ENCODE results near the gene HYCC2. TPM values are rescaled to one million over a fixed set of nuclear protein-coding genes. Genes with fewer than 3 reads are reported as not detected.
"Not testable (repeated sequence)": the region's sequence is repeated elsewhere in the genome, so short reads cannot be mapped to it uniquely, and the experiment has no call there.

The HYCC2 gene
- total RNA-seq, 2 donors from 2014 or later: 31.5 to 38.0 TPM

DNA sequence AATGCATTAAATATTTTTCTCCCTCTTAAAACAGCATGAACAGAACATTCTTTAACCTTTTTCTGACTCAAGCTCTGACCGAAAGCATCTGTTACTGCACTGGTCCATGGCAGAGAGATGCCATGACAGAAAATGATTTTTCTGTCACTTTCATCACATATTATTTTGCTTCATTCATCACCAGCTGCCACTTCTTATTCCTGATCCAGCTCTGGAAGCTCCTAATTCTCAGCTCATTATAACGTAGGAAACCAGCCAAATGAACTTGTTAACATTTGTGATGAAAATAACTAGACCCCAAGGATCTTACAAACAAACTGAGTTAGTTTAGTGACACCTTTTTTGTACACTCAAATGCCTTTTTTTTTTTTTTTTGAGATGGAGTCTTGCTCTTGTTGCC is 36.9 kb upstream of the HYCC2 start:
- Mint-ChIP-seq H3K36me3 (ENCODE audit: insufficient read depth in 2 of 2) (no peaks in the 10 kb centered on the region), H3K9me3 (no peaks in the 10 kb centered on the region), H3K4me1 (ENCODE audit: low read depth) (peaks cover under 1% of the 10 kb centered on the region), H3K4me3 (no peak overlapping the region), H3K27me3 (ENCODE audit: low read depth) (no peaks in the 10 kb centered on the region), H3K27ac (no peak overlapping the region)
- DNase-seq: no peak
- ATAC-seq (replicated peaks in 1 of 2): no peak

DNA sequence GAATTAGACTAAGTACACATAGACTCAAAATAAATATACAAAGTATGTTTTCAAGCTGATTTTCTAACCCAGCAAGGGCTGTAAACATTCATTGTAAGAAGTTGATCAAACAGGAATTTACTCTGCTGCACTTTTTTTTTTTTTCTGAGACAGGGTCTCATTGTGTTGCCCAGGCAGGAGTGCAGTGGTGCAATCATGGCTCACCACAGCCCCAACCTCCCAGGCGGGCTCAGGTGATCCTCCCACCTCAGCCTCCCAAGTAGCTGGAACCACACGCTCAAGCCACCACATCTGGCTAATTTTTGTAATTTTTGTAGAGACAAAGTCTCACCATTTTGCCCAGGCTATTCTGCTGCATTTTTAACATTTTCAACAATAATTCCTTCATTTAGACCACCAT is 36.2 kb upstream of the HYCC2 start:
- no peaks in the 10 kb centered on the region for H3K27me3 Mint-ChIP-seq (ENCODE audit: low read depth)
- no peak overlapping the region for H3K4me3 Mint-ChIP-seq
- H3K9me3 Mint-ChIP-seq: no peaks in the 10 kb centered on the region
- no peaks in the 10 kb centered on the region for H3K4me1 Mint-ChIP-seq (ENCODE audit: low read depth)
- DNase-seq: no peak
- H3K36me3 Mint-ChIP-seq (ENCODE audit: insufficient read depth in 2 of 2): no peaks in the 10 kb centered on the region
- ATAC-seq (replicated peaks in 1 of 2): no peak
- no peak overlapping the region for H3K27ac Mint-ChIP-seq

DNA sequence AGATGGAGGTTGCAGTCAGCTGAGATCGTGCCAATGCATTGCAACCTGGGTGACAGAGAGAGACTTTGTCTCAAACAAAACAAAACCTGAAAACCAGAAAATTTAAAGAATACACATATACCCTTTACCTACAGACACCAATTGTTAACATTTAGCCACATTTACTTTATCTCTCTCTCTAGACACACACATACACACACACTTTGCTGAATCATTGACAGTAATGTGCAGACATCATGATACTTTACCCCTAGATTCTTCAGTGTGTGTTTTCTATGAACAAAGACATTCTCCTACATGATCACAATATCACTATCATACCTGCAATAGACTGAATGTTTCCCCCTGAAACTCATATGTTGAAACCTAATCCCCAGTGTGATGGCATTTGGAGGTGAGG is 34.3 kb upstream of the HYCC2 start:
- no peaks in the 10 kb centered on the region for H3K4me1 Mint-ChIP-seq (ENCODE audit: low read depth)
- H3K36me3 Mint-ChIP-seq (ENCODE audit: insufficient read depth in 2 of 2): no peaks in the 10 kb centered on the region
- H3K9me3 Mint-ChIP-seq: no peaks in the 10 kb centered on the region
- no peak for ATAC-seq (replicated peaks in 1 of 2)
- no peak overlapping the region for H3K27ac Mint-ChIP-seq
- DNase-seq: no peak
- no peak overlapping the region for H3K4me3 Mint-ChIP-seq
- no peaks in the 10 kb centered on the region for H3K27me3 Mint-ChIP-seq (ENCODE audit: low read depth)

DNA sequence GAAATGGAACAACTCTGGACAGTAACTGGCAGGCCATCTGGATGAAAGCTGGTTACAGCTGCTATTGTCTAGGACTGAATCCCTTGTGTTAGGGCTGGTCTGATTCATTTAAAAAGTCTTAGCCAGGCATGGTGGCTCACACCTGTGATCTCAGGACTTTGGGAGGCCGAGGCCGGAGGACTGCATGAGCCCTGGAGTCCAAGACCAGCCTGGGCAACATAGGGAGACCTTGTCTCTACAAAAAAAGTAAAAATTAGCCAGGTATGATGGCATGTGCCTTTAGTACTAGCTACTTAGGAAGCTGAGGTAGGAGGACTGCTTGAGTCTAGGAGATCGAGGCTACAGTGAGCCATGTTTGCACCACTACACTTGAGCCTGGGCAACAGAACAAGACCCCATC is 29.0 kb upstream of the HYCC2 start:
- Mint-ChIP-seq H3K27ac (no peak overlapping the region), H3K4me3 (no peak overlapping the region), H3K36me3 (ENCODE audit: insufficient read depth in 2 of 2) (no peaks in the 10 kb centered on the region), H3K9me3 (no peaks in the 10 kb centered on the region), H3K4me1 (ENCODE audit: low read depth) (no peaks in the 10 kb centered on the region), H3K27me3 (ENCODE audit: low read depth) (no peaks in the 10 kb centered on the region)
- DNase-seq (no peak), ATAC-seq (replicated peaks in 1 of 2) (no peak)

DNA sequence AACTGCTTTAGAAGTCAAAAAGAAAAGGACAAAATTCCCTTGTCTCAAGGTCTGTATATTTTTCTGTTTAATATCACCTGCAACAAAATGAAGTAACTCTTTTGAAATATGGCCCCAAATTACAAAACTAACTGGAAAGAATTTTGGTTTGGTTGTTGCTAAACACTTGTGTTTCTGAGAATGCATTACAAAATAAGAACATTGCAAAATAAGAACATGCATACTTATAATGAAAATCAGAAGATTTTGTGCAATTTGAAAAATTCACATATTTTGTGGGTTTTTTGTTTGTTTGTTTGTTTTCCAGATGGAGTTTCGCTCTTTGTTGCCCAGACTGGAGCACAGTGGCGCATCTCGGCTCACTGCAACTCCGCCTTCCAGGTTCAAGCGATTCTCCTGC is 22.1 kb upstream of the HYCC2 start:
- DNase-seq (no peak), ATAC-seq (replicated peaks in 1 of 2) (no peak)
- Mint-ChIP-seq H3K36me3 (ENCODE audit: insufficient read depth in 2 of 2) (peaks cover 0 to 2% of the 10 kb centered on the region in 2 donors), H3K27me3 (ENCODE audit: low read depth) (no peaks in the 10 kb centered on the region), H3K4me1 (ENCODE audit: low read depth) (peaks cover 6% of the 10 kb centered on the region), H3K4me3 (no peak overlapping the region), H3K27ac (no peak overlapping the region), H3K9me3 (no peaks in the 10 kb centered on the region)

DNA sequence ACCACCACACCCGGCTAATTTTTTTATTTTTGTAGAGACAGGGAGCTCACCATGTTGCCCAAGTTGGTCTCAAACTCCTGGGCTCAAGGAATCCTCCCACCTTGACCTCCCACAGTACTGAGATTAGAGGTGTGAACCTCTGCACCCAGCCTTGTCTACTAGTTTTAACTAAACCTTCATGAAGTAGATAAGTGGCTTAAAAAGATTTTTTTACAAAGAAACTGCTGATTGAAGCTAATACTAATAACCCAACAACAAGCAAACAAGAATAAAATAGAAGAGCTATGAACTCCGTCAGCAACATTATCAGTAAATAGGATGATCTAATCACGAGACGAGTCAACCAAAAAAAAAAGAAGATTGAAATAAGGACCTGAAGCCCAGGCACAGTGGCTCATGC is 19.1 kb upstream of the HYCC2 start:
- H3K4me3 Mint-ChIP-seq: no peak overlapping the region
- no peaks in the 10 kb centered on the region for H3K27me3 Mint-ChIP-seq (ENCODE audit: low read depth)
- H3K9me3 Mint-ChIP-seq: no peaks in the 10 kb centered on the region
- peaks cover 6% of the 10 kb centered on the region for H3K4me1 Mint-ChIP-seq (ENCODE audit: low read depth)
- no peak overlapping the region for H3K27ac Mint-ChIP-seq
- ATAC-seq (replicated peaks in 1 of 2): no peak
- DNase-seq: no peak
- H3K36me3 Mint-ChIP-seq (ENCODE audit: insufficient read depth in 2 of 2): peaks cover 3 to 10% of the 10 kb centered on the region in 2 donors

DNA sequence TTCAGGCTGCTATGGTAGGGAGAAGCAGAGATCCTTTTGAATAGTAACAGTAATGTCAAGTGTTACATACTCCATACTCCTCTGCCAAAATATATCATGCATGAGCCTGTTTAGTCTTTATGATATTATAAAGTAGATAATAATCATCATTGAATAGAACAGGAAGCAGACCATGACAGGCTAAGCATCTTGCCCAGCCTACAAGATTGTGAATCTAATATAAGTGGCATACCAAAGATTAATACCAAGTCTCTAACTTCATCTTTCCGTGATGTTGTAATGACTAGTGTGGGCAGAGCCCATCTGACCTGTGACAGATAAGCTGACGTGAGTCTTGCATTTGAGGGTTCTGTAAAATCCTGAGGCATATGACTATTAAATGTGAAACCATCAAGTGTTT is 13.4 kb upstream of the HYCC2 start:
- Mint-ChIP-seq H3K9me3 (no peaks in the 10 kb centered on the region), H3K27ac (peak overlapping the region; percentile 87), H3K4me3 (no peak overlapping the region), H3K27me3 (ENCODE audit: low read depth) (no peaks in the 10 kb centered on the region), H3K4me1 (ENCODE audit: low read depth) (peaks cover 9% of the 10 kb centered on the region), H3K36me3 (ENCODE audit: insufficient read depth in 2 of 2) (peaks cover 3 to 15% of the 10 kb centered on the region in 2 donors)
- ATAC-seq (replicated peaks in 1 of 2) (no peak), DNase-seq (no peak)

DNA sequence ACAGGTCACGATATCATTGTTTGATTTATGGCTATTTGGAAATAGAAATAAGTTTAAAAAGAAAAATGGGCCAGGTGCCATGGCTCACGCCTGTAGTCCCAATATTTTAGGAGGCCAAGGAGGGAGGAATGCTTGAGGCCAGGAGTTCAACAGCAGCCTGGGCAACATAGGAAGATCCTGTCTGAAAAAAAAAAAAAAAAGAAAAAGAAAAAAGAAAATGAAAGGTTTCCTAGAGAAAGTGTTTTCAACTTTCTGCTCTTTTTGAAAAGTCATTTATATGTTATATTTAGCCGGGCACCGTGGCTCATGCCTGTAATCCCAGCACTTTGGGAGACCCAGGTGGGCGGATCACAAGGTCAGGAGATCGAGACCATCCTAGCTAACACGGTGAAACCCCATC is 3.5 kb upstream of the HYCC2 start:
- ATAC-seq (replicated peaks in 1 of 2): no peak
- no peak overlapping the region for H3K4me3 Mint-ChIP-seq
- peak overlapping the region; percentile 92 for H3K27ac Mint-ChIP-seq
- DNase-seq: no peak
- peaks cover 31% of the 10 kb centered on the region for H3K4me1 Mint-ChIP-seq (ENCODE audit: low read depth)
- no peaks in the 10 kb centered on the region for H3K9me3 Mint-ChIP-seq
- peaks cover 4% of the 10 kb centered on the region in 2 donors for H3K36me3 Mint-ChIP-seq (ENCODE audit: insufficient read depth in 2 of 2)
- H3K27me3 Mint-ChIP-seq (ENCODE audit: low read depth): no peaks in the 10 kb centered on the region

DNA sequence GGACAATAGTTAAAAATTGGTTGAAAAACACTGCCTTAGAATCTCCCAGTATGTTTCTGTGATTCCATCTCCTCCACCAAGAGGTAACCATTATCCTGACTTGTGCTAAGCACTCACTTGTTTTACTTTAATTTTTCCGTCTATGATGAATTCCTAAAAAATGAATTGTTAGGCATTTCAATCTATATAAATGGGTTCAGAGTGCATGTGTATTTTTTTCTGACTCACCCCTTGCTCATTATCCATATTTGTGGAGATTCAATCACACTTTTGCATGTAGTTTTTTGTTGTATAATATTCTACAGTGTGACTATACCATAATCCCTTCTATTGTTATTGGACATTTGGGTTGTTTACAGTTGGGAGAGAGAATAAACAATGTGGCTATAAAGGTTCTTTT is 1.6 kb upstream of the HYCC2 start:
- DNase-seq (no peak), ATAC-seq (replicated peaks in 1 of 2) (no peak)
- Mint-ChIP-seq H3K36me3 (ENCODE audit: insufficient read depth in 2 of 2) (peaks cover 1 to 4% of the 10 kb centered on the region in 2 donors), H3K4me1 (ENCODE audit: low read depth) (peaks cover 48% of the 10 kb centered on the region), H3K9me3 (no peaks in the 10 kb centered on the region), H3K27me3 (ENCODE audit: low read depth) (no peaks in the 10 kb centered on the region), H3K27ac (peak overlapping the region; percentile 81), H3K4me3 (peak overlapping the region; percentile 86 to 96)

DNA sequence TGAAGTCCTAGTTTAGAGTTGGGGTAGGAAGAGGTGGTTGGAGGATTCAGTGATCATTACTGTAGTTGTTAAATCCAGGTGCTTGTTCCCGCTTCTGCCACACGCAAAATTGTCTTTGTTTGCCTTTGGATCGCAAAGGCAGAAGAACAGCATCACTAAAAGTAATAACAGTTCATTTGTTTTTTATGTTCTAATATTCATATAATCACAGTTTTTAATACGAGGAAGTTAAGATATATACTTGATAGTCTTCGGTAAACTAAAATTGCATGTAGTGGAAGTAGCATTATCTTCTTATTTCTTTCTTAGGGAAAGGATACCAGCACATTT is 695 bp upstream of the HYCC2 start:
- no peaks in the 10 kb centered on the region for H3K27me3 Mint-ChIP-seq (ENCODE audit: low read depth)
- H3K4me3 Mint-ChIP-seq: peak overlapping the region; percentile 91 to 96
- DNase-seq: no peak
- H3K9me3 Mint-ChIP-seq: no peaks in the 10 kb centered on the region
- peaks cover 56% of the 10 kb centered on the region for H3K4me1 Mint-ChIP-seq (ENCODE audit: low read depth)
- H3K27ac Mint-ChIP-seq: peak overlapping the region; percentile 87
- H3K36me3 Mint-ChIP-seq (ENCODE audit: insufficient read depth in 2 of 2): peaks cover 1 to 4% of the 10 kb centered on the region in 2 donors
- ATAC-seq (replicated peaks in 1 of 2): no peak

DNA sequence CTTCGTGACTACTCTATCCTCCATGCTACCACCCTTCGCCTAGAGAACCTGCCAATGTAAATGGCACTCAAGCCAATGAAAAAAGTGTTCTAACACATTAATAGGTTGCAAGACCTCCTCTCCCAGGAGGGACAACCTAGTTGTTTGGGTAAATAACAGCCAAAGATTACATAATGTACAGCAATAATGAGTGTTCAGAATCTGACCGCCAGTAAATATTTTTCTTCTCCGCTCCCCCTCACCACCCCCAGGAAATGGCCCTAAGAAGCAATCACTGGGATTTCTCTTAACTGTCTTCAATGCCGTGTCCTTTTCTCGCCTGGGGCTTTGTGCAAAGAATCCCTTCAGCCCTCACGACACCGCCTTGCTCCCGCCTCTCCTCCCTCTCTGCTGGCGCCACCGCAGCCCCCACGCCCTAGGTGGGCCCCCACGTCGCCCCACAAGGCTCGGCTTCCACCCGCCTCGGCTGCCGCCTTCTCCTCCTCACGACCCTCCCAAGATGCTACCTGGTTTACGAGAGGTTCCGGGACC is 458 bp downstream of the HYCC2 start:
- H3K9me3 Mint-ChIP-seq: no peaks in the 10 kb centered on the region
- DNase-seq (no peak), ATAC-seq (replicated peaks in 1 of 2) (peak; percentile 45 to 50)
- H3K27me3 Mint-ChIP-seq (ENCODE audit: low read depth): no peaks in the 10 kb centered on the region
- H3K27ac Mint-ChIP-seq: peak overlapping the region; percentile 87
- peaks cover 66% of the 10 kb centered on the region for H3K4me1 Mint-ChIP-seq (ENCODE audit: low read depth)
- H3K4me3 Mint-ChIP-seq: peak overlapping the region; percentile 91 to 96
- peaks cover 1 to 4% of the 10 kb centered on the region in 2 donors for H3K36me3 Mint-ChIP-seq (ENCODE audit: insufficient read depth in 2 of 2)

DNA sequence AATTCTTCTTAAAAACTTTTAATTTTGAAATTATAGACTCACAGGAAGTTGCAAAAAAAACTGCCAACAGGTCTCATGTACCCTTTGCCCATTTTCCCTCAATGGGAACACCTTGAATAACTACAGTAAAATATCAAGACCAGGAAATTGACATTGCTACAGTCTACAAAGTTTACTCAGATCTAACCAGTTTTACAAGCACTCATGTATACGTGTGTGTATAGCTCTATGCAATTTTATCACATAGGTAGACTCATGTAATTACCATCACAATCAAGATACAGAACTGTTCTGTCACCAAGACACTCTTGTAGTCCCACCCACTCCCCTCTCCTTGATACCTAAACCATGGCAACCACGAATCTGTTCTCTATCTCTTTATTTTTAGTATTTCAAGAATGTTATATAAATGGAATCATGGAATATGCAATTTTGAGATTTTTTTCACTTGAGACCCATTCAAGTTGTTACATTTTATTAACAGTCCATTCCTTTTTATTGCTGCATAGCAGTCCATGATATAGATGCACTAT is 6.6 kb downstream of the HYCC2 start:
- Mint-ChIP-seq H3K27me3 (ENCODE audit: low read depth) (no peaks in the 10 kb centered on the region), H3K4me3 (no peak overlapping the region), H3K9me3 (no peaks in the 10 kb centered on the region), H3K36me3 (ENCODE audit: insufficient read depth in 2 of 2) (peaks cover 3 to 4% of the 10 kb centered on the region in 2 donors), H3K27ac (peak overlapping the region; percentile 51), H3K4me1 (ENCODE audit: low read depth) (peaks cover 74% of the 10 kb centered on the region)
- DNase-seq: no peak
- ATAC-seq (replicated peaks in 1 of 2): no peak

DNA sequence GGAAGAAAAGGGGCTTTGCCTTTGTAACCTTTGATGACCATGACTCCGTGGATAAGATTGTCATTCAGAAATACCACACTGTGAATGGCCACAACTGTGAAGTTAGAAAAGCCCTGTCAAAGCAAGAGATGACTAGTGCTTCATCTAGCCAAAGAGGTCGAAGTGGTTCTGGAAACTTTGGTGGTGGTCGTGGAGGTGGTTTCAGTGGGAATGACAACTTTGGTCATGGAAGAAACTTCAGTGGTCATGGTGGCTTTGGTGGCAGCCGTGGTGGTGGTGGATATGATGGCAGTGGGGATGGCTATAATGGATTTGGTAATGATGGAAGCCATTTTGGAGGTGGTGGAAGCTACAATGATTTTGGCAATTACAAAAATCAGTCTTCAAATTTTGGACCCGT is 8.0 kb downstream of the HYCC2 start:
- Mint-ChIP-seq H3K4me3 (peak overlapping the region; percentile 3 to 46), H3K4me1 (ENCODE audit: low read depth) (peaks cover 74% of the 10 kb centered on the region), H3K27ac (peak overlapping the region; percentile 95)
- ATAC-seq (replicated peaks in 1 of 2); H3K9me3 Mint-ChIP-seq; H3K27me3 Mint-ChIP-seq (ENCODE audit: low read depth); H3K36me3 Mint-ChIP-seq (ENCODE audit: insufficient read depth in 2 of 2): not testable (repeated sequence)
- DNase-seq: peak; percentile 68 to 69

DNA sequence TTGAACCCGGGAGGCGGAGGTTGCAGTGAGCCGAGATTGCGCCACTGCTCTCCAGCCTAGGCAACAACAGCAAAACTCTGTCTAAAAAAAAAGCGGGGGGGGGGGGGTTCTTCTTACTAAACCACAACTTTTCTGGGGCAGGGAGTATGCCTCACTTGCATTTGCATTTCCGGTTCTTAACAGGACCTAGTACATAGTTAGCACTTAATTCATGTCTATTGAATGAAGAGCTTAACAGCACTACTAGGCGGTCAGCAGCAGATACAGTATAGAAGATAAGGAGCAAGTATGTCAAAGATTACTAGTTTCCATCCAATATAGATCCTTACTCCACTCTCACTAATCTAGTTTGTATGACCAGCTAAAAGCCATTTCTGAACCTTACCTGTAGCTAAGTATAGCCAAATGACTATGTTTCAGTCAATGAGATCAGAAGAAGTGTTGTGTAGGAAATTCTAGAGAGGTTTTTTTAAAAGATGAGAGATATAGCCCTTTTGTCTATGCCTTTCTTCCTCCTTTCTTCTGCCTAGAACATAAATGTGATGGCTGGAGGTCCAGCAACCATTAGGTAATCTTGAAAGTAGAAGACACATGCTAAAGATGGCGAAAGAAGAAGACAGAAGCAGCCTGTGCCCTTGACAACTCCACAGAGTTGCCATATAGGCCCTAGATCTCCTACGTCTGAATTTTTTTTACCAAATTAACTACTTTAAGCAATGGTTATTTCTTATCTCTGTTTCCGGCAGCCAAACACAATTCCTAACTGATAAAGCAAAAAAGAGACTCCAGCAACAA is 11.3 kb downstream of the HYCC2 start:
- no peak for DNase-seq
- no peak overlapping the region for H3K27ac Mint-ChIP-seq
- peaks cover 3 to 7% of the 10 kb centered on the region in 2 donors for H3K36me3 Mint-ChIP-seq (ENCODE audit: insufficient read depth in 2 of 2)
- H3K9me3 Mint-ChIP-seq: no peaks in the 10 kb centered on the region
- no peaks in the 10 kb centered on the region for H3K27me3 Mint-ChIP-seq (ENCODE audit: low read depth)
- ATAC-seq (replicated peaks in 1 of 2): no peak
- peaks cover 47% of the 10 kb centered on the region for H3K4me1 Mint-ChIP-seq (ENCODE audit: low read depth)
- no peak overlapping the region for H3K4me3 Mint-ChIP-seq
